Measurements from ENCODE around the gene EEF1AKMT1. TPM values are rescaled to one million over a fixed set of nuclear protein-coding genes. Genes with fewer than 3 reads are reported as not detected.

Gene EEF1AKMT1
- total RNA-seq, 2 experiments from 2014 or later: 18.7 to 19.6 TPM

DNA sequence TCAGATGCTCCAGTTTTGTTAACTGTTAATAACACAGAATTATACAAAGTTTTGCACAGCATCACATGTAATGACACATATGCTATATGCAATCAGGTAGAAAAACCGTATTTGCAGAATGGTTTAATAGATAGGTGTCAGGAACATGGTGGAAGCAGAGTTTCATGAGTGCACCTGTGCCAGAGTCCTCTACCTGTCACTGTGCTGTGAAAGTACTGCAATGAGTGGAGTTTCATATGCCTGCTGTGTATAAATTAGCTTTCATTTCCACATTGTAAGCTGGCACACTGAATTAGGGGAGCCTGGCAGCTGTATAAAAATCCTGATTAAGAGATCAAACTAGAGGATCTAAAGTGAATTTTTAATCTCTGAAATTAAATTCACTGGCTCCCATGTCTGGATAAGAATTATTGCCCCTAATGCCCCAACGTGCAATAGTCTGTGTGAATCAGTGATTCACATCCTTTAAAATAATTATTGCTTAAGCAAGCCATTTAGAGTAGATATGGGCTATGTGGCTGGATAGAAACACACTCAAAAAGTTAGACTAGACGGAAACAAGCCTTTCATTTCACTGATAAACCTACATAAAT, 8.5 kb upstream of the EEF1AKMT1 start:
- TF ChIP-seq, protein P1, sequence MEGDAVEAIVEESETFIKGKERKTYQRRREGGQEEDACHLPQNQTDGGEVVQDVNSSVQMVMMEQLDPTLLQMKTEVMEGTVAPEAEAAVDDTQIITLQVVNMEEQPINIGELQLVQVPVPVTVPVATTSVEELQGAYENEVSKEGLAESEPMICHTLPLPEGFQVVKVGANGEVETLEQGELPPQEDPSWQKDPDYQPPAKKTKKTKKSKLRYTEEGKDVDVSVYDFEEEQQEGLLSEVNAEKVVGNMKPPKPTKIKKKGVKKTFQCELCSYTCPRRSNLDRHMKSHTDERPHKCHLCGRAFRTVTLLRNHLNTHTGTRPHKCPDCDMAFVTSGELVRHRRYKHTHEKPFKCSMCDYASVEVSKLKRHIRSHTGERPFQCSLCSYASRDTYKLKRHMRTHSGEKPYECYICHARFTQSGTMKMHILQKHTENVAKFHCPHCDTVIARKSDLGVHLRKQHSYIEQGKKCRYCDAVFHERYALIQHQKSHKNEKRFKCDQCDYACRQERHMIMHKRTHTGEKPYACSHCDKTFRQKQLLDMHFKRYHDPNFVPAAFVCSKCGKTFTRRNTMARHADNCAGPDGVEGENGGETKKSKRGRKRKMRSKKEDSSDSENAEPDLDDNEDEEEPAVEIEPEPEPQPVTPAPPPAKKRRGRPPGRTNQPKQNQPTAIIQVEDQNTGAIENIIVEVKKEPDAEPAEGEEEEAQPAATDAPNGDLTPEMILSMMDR (IDR thresholded peaks at IDR 0.05): no peak
- ATAC-seq (peak; percentile 82), DNase-seq (no peak)
- ChIA-PET POLR2A (interaction anchor here (1.1 to 1.2 kb wide), 2 partner anchors 8 to 67 kb away, joined by 3 to 4 read pairs; partner anchors contain the start of gene EEF1AKMT1), CTCF (interaction anchor here (0.9 to 1.8 kb wide), 4 partner anchors 15 to 68 kb away, joined by 3 to 7 read pairs (median 4); no protein-coding TSS in a partner anchor)
- no peaks in the 10 kb centered on the region for H3K27me3 Mint-ChIP-seq
- no peaks in the 10 kb centered on the region for H3K9me3 Mint-ChIP-seq
- no peak overlapping the region for H3K4me3 Mint-ChIP-seq
- peaks cover 22% of the 10 kb centered on the region for H3K4me1 Mint-ChIP-seq (ENCODE audit: low read depth)
- intact Hi-C loops (cut with micrococcal nuclease): no loop called here
- peaks cover 21% of the 10 kb centered on the region for H3K36me3 Mint-ChIP-seq (ENCODE audit: low read depth)
- peak overlapping the region; percentile 15 for H3K27ac Mint-ChIP-seq

DNA sequence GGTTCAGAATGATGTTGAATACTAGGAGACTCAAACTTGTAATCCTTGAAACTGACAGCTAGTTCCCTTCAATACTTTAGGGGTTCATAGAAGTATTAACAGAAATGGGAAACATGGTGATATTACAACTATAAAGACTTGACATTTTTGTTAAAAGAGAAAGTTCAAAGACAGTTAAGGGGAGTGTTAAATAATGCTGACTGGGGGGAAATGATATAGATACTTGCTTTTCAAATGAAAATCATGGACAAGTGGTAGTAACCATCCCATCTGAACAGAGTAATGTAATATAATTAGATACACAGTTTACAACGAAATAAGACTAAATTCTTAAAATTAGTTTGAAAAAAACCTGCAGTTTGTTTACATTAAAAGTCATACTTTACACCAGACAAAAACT, 6.6 kb upstream of the EEF1AKMT1 start:
- Mint-ChIP-seq H3K27me3 (no peaks in the 10 kb centered on the region), H3K27ac (peak overlapping the region; percentile 46), H3K36me3 (ENCODE audit: low read depth) (peaks cover 23% of the 10 kb centered on the region), H3K4me3 (no peak overlapping the region), H3K4me1 (ENCODE audit: low read depth) (peaks cover 22% of the 10 kb centered on the region), H3K9me3 (no peaks in the 10 kb centered on the region)
- TF ChIP-seq, protein P1 (IDR thresholded peaks at IDR 0.05): no peak
- ChIA-PET POLR2A (interaction anchor here (1.1 kb wide), 1 partner anchor 15 kb away, joined by 4 read pairs; no protein-coding TSS in a partner anchor), CTCF (interaction anchor here (1.4 kb wide), 1 partner anchor 48 kb away, joined by 8 read pairs; no protein-coding TSS in a partner anchor)
- intact Hi-C loops (cut with micrococcal nuclease): no loop called here
- no peak for ATAC-seq
- DNase-seq: no peak

DNA sequence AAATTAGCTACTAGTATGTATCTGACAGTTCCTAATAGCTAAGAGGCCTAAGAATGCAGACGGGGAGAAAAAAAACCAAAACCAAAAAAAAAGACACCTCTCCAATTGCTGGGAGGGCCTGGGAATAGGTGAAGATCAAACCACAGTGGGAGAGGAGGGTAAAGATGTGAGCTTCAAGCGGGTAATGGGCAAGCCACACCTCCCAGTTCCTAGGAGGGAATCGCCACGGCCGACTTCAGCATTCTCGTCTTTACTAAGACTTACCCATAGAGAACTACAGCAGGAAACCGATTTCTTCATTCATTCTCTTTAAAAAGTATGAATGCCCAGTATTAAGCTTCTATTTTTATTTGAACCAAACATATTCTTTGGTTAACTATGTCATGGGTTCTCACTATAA, 5.6 kb upstream of the EEF1AKMT1 start:
- intact Hi-C loops (cut with micrococcal nuclease): no loop called here
- H3K4me3 Mint-ChIP-seq: no peak overlapping the region
- DNase-seq: no peak
- H3K27me3 Mint-ChIP-seq: no peaks in the 10 kb centered on the region
- no peaks in the 10 kb centered on the region for H3K9me3 Mint-ChIP-seq
- peaks cover 25% of the 10 kb centered on the region for H3K36me3 Mint-ChIP-seq (ENCODE audit: low read depth)
- H3K27ac Mint-ChIP-seq: no peak overlapping the region
- ChIA-PET POLR2A (interaction anchor here (1.0 to 1.3 kb wide), 3 partner anchors 13 to 54 kb away, joined by 3 to 4 read pairs (median 3); no protein-coding TSS in a partner anchor), CTCF (interaction anchor here (0.9 to 1.4 kb wide), 2 partner anchors 49 to 582 kb away, joined by 3 to 8 read pairs; no protein-coding TSS in a partner anchor)
- peaks cover 30% of the 10 kb centered on the region for H3K4me1 Mint-ChIP-seq (ENCODE audit: low read depth)
- no peak for ATAC-seq
- TF ChIP-seq, protein P1 (IDR thresholded peaks at IDR 0.05): no peak

DNA sequence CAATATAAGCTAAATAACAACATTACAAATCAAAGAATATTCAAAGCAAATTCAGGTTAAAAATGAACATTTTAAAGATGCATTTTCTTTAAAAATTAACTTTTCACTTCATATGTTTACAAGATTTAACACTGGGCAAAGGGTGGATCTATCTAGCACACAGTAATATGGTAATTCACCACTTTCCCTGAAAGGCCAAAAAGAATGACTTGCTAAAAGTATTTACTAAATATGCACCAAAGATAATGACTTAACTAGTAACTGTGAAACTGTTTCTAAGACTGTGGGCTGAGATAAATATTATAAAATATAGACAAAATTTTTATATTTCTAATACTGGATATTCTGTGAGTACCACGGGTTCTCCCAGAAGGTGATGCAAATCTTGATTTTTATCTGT, 4.5 kb upstream of the EEF1AKMT1 start:
- TF ChIP-seq, protein P1 (IDR thresholded peaks at IDR 0.05): no peak
- H3K27me3 Mint-ChIP-seq: no peaks in the 10 kb centered on the region
- peaks cover 29% of the 10 kb centered on the region for H3K36me3 Mint-ChIP-seq (ENCODE audit: low read depth)
- no peak overlapping the region for H3K4me3 Mint-ChIP-seq
- intact Hi-C loops (cut with micrococcal nuclease): no loop called here
- H3K27ac Mint-ChIP-seq: no peak overlapping the region
- POLR2A ChIA-PET: no interaction called here
- no peak for DNase-seq
- no peak for ATAC-seq
- CTCF ChIA-PET: no interaction called here
- peaks cover 34% of the 10 kb centered on the region for H3K4me1 Mint-ChIP-seq (ENCODE audit: low read depth)
- no peaks in the 10 kb centered on the region for H3K9me3 Mint-ChIP-seq

DNA sequence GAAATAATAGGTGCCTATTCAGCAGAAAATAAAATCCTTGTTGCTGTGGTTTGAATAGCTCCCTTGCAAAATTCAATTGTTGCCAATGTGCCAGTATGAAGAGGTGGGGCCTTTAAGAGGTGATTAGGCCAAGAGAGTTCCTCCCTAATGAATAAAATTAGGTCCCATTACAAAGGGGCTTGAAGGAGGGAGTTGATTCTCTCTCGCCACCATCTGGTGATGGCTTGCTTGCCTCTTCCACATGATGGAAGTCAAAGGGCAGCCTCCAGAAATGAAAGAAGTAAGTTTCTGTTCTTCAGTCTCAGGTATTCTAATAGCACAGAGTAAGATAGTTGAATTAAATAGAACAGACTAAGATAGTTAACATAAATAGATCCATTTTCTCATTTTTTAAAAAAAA, 3.0 kb upstream of the EEF1AKMT1 start:
- H3K27me3 Mint-ChIP-seq: no peaks in the 10 kb centered on the region
- ChIA-PET CTCF (no interaction called here), POLR2A (no interaction called here)
- no peak overlapping the region for H3K4me3 Mint-ChIP-seq
- TF ChIP-seq, protein P1 (IDR thresholded peaks at IDR 0.05): no peak
- no peaks in the 10 kb centered on the region for H3K9me3 Mint-ChIP-seq
- H3K4me1 Mint-ChIP-seq (ENCODE audit: low read depth): peaks cover 30% of the 10 kb centered on the region
- DNase-seq: no peak
- ATAC-seq: no peak
- H3K36me3 Mint-ChIP-seq (ENCODE audit: low read depth): peaks cover 37% of the 10 kb centered on the region
- intact Hi-C loops (cut with micrococcal nuclease): no loop called here
- no peak overlapping the region for H3K27ac Mint-ChIP-seq

All from activated CD8-positive, alpha-beta T cell treated with anti-CD3 and anti-CD28 coated beads for 36 hours (primary cell).